ENCODE data around the gene C7orf33. TPM values are rescaled to one million over a fixed set of nuclear protein-coding genes. Genes with fewer than 3 reads are reported as not detected.
"Not testable (repeated sequence)": the region's sequence is repeated elsewhere in the genome, so short reads cannot be mapped to it uniquely, and the experiment has no call there.

Gene C7orf33
- total RNA-seq, 3 donors from 2014 or later, result not detected

DNA sequence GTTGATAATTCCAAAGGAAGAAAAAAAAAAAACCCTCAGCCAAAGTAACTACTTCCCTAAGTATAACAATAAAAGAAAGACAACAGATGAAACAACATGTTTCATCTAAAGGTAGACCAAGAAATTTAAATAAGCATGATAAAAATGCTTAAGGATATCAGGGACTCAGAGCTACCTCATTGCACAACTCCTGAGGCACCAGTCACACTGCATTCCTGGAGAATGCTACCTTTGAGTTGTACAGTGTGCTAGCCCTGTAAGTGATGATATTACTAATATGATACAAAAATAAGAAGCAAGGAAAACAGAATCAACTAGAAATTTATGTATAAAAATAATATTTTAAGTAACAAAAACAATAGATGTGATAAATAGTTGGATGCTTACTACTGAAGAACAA is 29.5 kb upstream of the C7orf33 start:
- Histone ChIP-seq H3K4me3 (no peak overlapping the region), H3K9me3 (no peaks in the 10 kb centered on the region), H3K36me3 (no peaks in the 10 kb centered on the region), H3K27ac (no peak overlapping the region), H3K27me3 (no peaks in the 10 kb centered on the region), H3K4me1 (no peaks in the 10 kb centered on the region)
- no peak for TF ChIP-seq POLR2A (IDR thresholded peaks at IDR 0.05)
- TF ChIP-seq, protein P1, sequence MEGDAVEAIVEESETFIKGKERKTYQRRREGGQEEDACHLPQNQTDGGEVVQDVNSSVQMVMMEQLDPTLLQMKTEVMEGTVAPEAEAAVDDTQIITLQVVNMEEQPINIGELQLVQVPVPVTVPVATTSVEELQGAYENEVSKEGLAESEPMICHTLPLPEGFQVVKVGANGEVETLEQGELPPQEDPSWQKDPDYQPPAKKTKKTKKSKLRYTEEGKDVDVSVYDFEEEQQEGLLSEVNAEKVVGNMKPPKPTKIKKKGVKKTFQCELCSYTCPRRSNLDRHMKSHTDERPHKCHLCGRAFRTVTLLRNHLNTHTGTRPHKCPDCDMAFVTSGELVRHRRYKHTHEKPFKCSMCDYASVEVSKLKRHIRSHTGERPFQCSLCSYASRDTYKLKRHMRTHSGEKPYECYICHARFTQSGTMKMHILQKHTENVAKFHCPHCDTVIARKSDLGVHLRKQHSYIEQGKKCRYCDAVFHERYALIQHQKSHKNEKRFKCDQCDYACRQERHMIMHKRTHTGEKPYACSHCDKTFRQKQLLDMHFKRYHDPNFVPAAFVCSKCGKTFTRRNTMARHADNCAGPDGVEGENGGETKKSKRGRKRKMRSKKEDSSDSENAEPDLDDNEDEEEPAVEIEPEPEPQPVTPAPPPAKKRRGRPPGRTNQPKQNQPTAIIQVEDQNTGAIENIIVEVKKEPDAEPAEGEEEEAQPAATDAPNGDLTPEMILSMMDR (IDR thresholded peaks at IDR 0.05), result no peak
- no peak for TF ChIP-seq POLR2AphosphoS5 (IDR thresholded peaks at IDR 0.05)
- intact Hi-C loops (cut with DNase I; ENCODE audit: low total_unique reads), result no loop called here
- no peak for DNase-seq (ENCODE audit: low spot score in 2 of 2)

- TF ChIP-seq, protein P1 (IDR thresholded peaks at IDR 0.05), result no peak
- TF ChIP-seq POLR2AphosphoS5 (IDR thresholded peaks at IDR 0.05) (no peak), POLR2A (IDR thresholded peaks at IDR 0.05) (no peak)
- DNase-seq (ENCODE audit: low spot score in 2 of 2), result no peak
- no peaks in the 10 kb centered on the region for H3K4me1 ChIP-seq
- peak overlapping the region in 1 of 2 donors; percentile 11 for H3K27ac ChIP-seq
- no peaks in the 10 kb centered on the region for H3K36me3 ChIP-seq
- H3K4me3 ChIP-seq, result no peak overlapping the region
- intact Hi-C loops (cut with DNase I; ENCODE audit: low total_unique reads), result no loop called here
- no peaks in the 10 kb centered on the region for H3K9me3 ChIP-seq
- no peaks in the 10 kb centered on the region for H3K27me3 ChIP-seq
Observed at GRCh38 chr7:148563583-148564274, 26.8 kb upstream of the C7orf33 start.

- H3K27me3 ChIP-seq; H3K4me1 ChIP-seq; H3K9me3 ChIP-seq; intact Hi-C loops (cut with DNase I; ENCODE audit: low total_unique reads); DNase-seq (ENCODE audit: low spot score in 2 of 2); H3K4me3 ChIP-seq; H3K36me3 ChIP-seq: not testable (repeated sequence)
- peak overlapping the region in 1 of 2 donors; percentile 11 for H3K27ac ChIP-seq
Observed at GRCh38 chr7:148564275-148564951, 26.2 kb upstream of the C7orf33 start.

DNA sequence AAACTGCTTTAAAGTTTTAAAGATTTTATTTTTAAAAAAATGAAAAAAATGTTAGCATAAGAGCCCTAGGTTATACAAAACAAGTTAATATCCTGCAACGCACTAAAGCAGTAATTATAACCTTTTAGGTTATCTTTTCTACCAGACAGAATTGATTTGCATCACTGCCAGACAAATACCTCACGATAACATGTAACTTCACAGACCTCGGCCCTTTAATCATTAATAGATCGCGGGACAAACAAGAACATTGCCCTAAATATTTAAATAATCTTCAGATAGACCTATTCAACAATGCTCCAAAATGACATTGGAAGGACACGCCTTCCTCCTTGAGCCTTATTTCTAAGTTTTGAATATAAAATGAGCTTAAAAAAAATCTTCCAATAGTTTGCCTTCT is 23.8 kb upstream of the C7orf33 start:
- Histone ChIP-seq H3K36me3 (no peaks in the 10 kb centered on the region), H3K27me3 (no peaks in the 10 kb centered on the region), H3K27ac (no peak overlapping the region), H3K4me3 (no peak overlapping the region), H3K4me1 (no peaks in the 10 kb centered on the region), H3K9me3 (no peaks in the 10 kb centered on the region)
- no peak for DNase-seq (ENCODE audit: low spot score in 2 of 2)
- intact Hi-C loops (cut with DNase I; ENCODE audit: low total_unique reads), result no loop called here
- TF ChIP-seq POLR2AphosphoS5 (IDR thresholded peaks at IDR 0.05) (no peak), POLR2A (IDR thresholded peaks at IDR 0.05) (no peak)
- TF ChIP-seq, protein P1 (IDR thresholded peaks at IDR 0.05), result no peak

DNA sequence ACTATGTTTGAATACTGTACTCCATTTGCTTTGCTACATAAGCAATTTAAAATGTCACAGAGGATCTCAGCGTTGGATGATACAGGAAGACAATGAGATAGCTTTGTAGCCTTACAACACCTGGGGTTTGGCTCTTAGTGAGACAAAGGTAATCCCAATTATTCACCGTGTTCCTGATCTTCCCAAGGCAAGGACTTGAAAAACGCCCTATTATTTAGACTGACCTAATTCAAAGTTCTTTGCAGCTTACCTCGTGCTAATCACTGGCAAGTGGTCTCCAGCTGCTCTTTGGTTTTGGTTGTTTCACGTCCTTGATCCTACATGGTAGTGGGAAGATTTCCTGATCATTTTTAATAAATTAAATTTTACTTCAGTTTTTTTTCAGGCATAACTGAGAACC is 23.0 kb upstream of the C7orf33 start:
- TF ChIP-seq POLR2A (IDR thresholded peaks at IDR 0.05) (no peak), POLR2AphosphoS5 (IDR thresholded peaks at IDR 0.05) (no peak)
- TF ChIP-seq, protein P1 (IDR thresholded peaks at IDR 0.05), result no peak
- Histone ChIP-seq H3K4me3 (no peak overlapping the region), H3K36me3 (no peaks in the 10 kb centered on the region), H3K4me1 (no peaks in the 10 kb centered on the region), H3K27ac (no peak overlapping the region), H3K9me3 (no peaks in the 10 kb centered on the region), H3K27me3 (no peaks in the 10 kb centered on the region)
- intact Hi-C loops (cut with DNase I; ENCODE audit: low total_unique reads), result no loop called here
- DNase-seq (ENCODE audit: low spot score in 2 of 2), result no peak
